Activated CD8-positive, alpha-beta T cell treated with anti-CD3 and anti-CD28 coated beads for 36 hours (primary cell): ENCODE results near the gene SYNDIG1. TPM values are rescaled to one million over a fixed set of nuclear protein-coding genes. Genes with fewer than 3 reads are reported as not detected.

Experiments
- ATAC-seq: fragments of 200-7000 bp; cut with Tn5 transposase; one replicate; pipeline ENCODE4 v1.10.0; 2021; ENCODE audit warnings: mild to moderate bottlenecking, moderate library complexity
- CTCF ChIA-PET: fragments of 350-600 bp; sonication (Branson Sonifier 250); formaldehyde crosslinking; loops from one replicate; lab custom pipeline; 2021; ENCODE audit warnings: antibody characterized with exemption; lab: Charles Lee
- POLR2A ChIA-PET: fragments of 350-600 bp; sonication (Branson Sonifier 250); formaldehyde crosslinking; loops from one replicate; lab custom pipeline; 2021; ENCODE audit warnings: antibody characterized with exemption; lab: Charles Lee
- DNase-seq: peaks from one replicate; pipeline ENCODE4 v3.0.0-alpha.2; 2020
- H3K27ac Mint-ChIP-seq: one replicate; pipeline ENCODE4 v1.8.0; 2021; ENCODE audit warnings: mild to moderate bottlenecking, mixed read lengths
- H3K27me3 Mint-ChIP-seq: one replicate; pipeline ENCODE4 v1.8.0; 2021; ENCODE audit warnings: mixed read lengths
- H3K36me3 Mint-ChIP-seq: one replicate; pipeline ENCODE4 v1.8.0; 2021; ENCODE audit warnings: low read depth, mixed read lengths
- H3K4me1 Mint-ChIP-seq: one replicate; pipeline ENCODE4 v1.8.0; 2021; ENCODE audit warnings: low read depth, mixed read lengths
- H3K4me3 Mint-ChIP-seq: one replicate; pipeline ENCODE4 v1.8.0; 2021; ENCODE audit warnings: mild to moderate bottlenecking, moderate library complexity, mixed read lengths
- H3K9me3 Mint-ChIP-seq: one replicate; pipeline ENCODE4 v1.8.0; 2021; ENCODE audit warnings: mixed read lengths
- intact Hi-C: fragments of 100-400 bp; cut with micrococcal nuclease; formaldehyde crosslinking; loops from one replicate; pipeline ENCODE4 v1.10.0; 2022
- total RNA-seq, 2 experiments: library from RNA; stranded (reverse); gene quantifications; one replicate each; pipeline ENCODE4 v1.2.3, GENCODE V29; 2021
- TF ChIP-seq, protein P1 (sequence below): fragments of 200-600 bp; IDR thresholded peaks from one replicate; pipeline ENCODE4 v1.8.0; 2022; ENCODE audit warnings: antibody characterized with exemption, mild to moderate bottlenecking

Gene SYNDIG1
- total RNA-seq, 2 experiments from 2014 or later, result not detected

DNA sequence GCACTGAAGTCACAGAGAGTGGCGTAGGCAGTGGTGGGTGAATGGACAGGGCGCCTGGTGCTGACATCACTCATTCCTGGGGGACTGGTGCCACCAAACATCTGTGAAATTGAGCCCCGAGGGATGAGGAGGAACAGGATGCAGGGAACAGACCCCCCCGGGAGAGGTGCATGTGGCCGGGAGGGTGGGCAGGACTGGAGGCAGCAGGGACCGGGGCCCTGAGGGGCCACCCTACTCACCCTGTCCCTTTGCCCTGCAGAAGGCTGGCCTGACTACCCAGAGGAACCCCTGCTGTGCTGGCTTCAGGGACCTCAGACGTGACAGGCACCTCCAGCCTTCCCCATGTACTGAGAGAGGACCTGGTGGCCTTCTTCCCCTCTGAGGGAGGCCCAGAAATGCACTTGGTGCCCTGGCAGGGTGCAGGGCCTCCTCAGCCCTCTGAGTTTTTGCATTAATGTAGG lies 25.1 kb downstream of the SYNDIG1 start:
- TF ChIP-seq, protein P1, sequence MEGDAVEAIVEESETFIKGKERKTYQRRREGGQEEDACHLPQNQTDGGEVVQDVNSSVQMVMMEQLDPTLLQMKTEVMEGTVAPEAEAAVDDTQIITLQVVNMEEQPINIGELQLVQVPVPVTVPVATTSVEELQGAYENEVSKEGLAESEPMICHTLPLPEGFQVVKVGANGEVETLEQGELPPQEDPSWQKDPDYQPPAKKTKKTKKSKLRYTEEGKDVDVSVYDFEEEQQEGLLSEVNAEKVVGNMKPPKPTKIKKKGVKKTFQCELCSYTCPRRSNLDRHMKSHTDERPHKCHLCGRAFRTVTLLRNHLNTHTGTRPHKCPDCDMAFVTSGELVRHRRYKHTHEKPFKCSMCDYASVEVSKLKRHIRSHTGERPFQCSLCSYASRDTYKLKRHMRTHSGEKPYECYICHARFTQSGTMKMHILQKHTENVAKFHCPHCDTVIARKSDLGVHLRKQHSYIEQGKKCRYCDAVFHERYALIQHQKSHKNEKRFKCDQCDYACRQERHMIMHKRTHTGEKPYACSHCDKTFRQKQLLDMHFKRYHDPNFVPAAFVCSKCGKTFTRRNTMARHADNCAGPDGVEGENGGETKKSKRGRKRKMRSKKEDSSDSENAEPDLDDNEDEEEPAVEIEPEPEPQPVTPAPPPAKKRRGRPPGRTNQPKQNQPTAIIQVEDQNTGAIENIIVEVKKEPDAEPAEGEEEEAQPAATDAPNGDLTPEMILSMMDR, result no peak
- H3K36me3 Mint-ChIP-seq, result no peaks in the 10 kb centered on the region
- ChIA-PET CTCF (interaction anchor here (1.0 kb wide), 1 partner anchor 10 kb away, joined by 3 read pairs; no protein-coding TSS in a partner anchor), POLR2A (no interaction called here)
- H3K4me3 Mint-ChIP-seq, result no peak overlapping the region
- H3K27ac Mint-ChIP-seq, result no peak overlapping the region
- DNase-seq, result no peak
- H3K9me3 Mint-ChIP-seq, result no peaks in the 10 kb centered on the region
- intact Hi-C loops, result no loop called here
- H3K27me3 Mint-ChIP-seq, result no peaks in the 10 kb centered on the region
- ATAC-seq, result no peak
- H3K4me1 Mint-ChIP-seq, result no peaks in the 10 kb centered on the region

DNA sequence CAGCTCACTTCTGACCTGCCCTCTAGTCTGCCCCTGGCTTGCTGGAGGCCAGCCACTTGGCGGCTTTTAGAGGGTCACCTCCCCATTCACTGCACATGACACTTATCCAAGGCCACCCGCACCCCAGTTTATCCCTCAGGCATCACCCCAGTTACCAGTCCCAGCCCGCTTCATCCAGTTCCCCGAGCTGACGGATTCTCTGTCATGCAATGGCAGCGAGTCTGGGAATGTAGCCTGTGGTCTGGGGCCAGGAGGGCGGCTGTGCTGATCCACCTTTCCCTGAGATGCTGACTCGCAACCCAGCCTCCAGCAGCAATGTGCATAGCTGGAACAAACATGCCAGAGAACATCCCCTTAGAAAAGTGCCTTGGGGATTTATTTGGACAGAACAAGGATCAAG lies 25.8 kb downstream of the SYNDIG1 start:
- no peaks in the 10 kb centered on the region for H3K36me3 Mint-ChIP-seq
- POLR2A ChIA-PET, result no interaction called here
- TF ChIP-seq, protein P1, result no peak
- intact Hi-C loops, result no loop called here
- H3K27me3 Mint-ChIP-seq, result no peaks in the 10 kb centered on the region
- no peak overlapping the region for H3K4me3 Mint-ChIP-seq
- no peak overlapping the region for H3K27ac Mint-ChIP-seq
- H3K4me1 Mint-ChIP-seq, result no peaks in the 10 kb centered on the region
- ATAC-seq (no peak), DNase-seq (no peak)
- H3K9me3 Mint-ChIP-seq, result no peaks in the 10 kb centered on the region
- CTCF ChIA-PET, result interaction anchor here (1.0 kb wide), 1 partner anchor 9 kb away, joined by 3 read pairs; no protein-coding TSS in a partner anchor

DNA sequence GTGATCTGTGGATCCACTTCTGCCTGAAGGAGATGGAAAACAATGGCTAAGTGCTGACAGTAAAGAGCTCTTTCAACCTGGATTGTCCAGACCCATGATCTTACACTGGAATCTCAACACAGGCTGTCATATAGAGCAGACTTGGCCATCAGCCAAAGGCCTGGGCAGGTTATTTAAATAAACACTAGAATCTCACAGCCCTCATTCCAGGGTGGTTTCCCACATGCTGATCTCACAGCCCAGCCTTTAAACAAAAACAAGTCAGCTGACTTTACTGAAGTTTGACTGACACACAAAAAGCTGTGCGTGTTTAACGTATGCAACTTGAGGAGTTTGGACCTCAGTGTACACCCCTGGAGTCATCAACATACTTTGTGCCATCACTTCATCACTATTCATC lies 28.4 kb downstream of the SYNDIG1 start:
- intact Hi-C loops, result no loop called here
- no peak overlapping the region for H3K4me3 Mint-ChIP-seq
- no peak for ATAC-seq
- H3K27ac Mint-ChIP-seq, result no peak overlapping the region
- DNase-seq, result no peak
- no peaks in the 10 kb centered on the region for H3K27me3 Mint-ChIP-seq
- ChIA-PET CTCF (no interaction called here), POLR2A (no interaction called here)
- no peaks in the 10 kb centered on the region for H3K4me1 Mint-ChIP-seq
- no peaks in the 10 kb centered on the region for H3K9me3 Mint-ChIP-seq
- TF ChIP-seq, protein P1, result no peak
- H3K36me3 Mint-ChIP-seq, result no peaks in the 10 kb centered on the region

DNA sequence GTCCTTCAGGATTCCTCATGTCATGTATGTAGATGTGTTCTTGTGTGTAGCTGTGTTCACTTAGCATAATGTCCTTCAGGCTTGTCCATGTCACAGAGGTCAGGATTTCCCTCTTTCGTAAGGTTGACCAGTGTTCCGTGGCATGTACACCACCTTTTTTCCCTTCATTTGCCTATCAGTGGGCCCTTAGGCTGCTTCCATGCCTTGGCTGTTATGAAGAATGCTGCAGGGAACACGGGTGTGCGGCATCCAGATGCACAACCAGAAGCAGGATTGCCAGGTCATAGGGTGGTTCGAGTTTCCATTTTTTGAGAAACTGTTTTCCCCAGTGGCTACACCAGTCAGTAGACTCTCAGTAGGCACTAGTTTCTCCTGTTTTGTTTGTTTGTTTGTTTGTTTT lies 29.2 kb downstream of the SYNDIG1 start:
- H3K27me3 Mint-ChIP-seq, result no peaks in the 10 kb centered on the region
- H3K9me3 Mint-ChIP-seq, result no peaks in the 10 kb centered on the region
- TF ChIP-seq, protein P1, result no peak
- CTCF ChIA-PET, result no interaction called here
- POLR2A ChIA-PET, result no interaction called here
- no peak overlapping the region for H3K4me3 Mint-ChIP-seq
- no peak overlapping the region for H3K27ac Mint-ChIP-seq
- H3K4me1 Mint-ChIP-seq, result no peaks in the 10 kb centered on the region
- intact Hi-C loops, result no loop called here
- no peak for DNase-seq
- ATAC-seq, result no peak
- no peaks in the 10 kb centered on the region for H3K36me3 Mint-ChIP-seq

DNA sequence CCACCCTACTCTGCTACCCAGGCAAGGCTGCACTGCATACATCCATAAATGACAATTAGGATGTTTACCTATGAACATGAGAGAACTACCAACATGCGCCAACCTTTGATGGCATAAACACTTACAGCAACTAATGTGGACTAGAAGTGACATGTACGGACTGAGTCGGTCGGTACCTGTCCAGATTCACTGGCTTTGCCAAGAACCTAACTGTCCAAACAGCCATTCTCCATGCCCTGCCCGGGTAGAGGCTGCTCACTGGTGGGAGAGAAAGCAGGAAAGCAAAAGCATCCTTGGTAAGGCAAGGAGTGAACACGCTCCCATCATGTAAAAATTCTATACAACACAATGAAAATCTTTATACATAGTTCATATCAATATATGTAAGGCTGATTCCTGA lies 30.0 kb downstream of the SYNDIG1 start:
- Mint-ChIP-seq H3K36me3 (no peaks in the 10 kb centered on the region), H3K27me3 (no peaks in the 10 kb centered on the region), H3K4me3 (no peak overlapping the region), H3K9me3 (no peaks in the 10 kb centered on the region), H3K27ac (no peak overlapping the region), H3K4me1 (no peaks in the 10 kb centered on the region)
- TF ChIP-seq, protein P1, result no peak
- ChIA-PET CTCF (no interaction called here), POLR2A (no interaction called here)
- intact Hi-C loops, result no loop called here
- no peak for DNase-seq
- no peak for ATAC-seq
